HT-29 (cell line): ENCODE data around the gene SUSD5. TPM values are rescaled to one million over a fixed set of nuclear protein-coding genes. Genes with fewer than 3 reads are reported as not detected.
"Not testable (repeated sequence)": the region's sequence is repeated elsewhere in the genome, so short reads cannot be mapped to it uniquely, and the experiment has no call there.

Source experiments
- DNase-seq: peaks from one replicate; pipeline ENCODE4 v3.0.0-alpha.2; 2015; ENCODE audit warnings: low spot score
- small RNA-seq: library from RNA; depleted of rRNA; stranded (forward); fragments of <200 nt; gene quantifications from one replicate; pipeline ENCODE3, GENCODE V24; 2014
- total RNA-seq: library from RNA; depleted of rRNA; stranded (reverse); fragments of >200 nt; shearing (Covaris generic); gene quantifications from 2 replicates; pipeline ENCODE4 v1.2.3, GENCODE V29; 2014; rRNA removed

Gene SUSD5
- total RNA-seq, 1 experiment from 2014 or later = 0.10 TPM

DNA sequence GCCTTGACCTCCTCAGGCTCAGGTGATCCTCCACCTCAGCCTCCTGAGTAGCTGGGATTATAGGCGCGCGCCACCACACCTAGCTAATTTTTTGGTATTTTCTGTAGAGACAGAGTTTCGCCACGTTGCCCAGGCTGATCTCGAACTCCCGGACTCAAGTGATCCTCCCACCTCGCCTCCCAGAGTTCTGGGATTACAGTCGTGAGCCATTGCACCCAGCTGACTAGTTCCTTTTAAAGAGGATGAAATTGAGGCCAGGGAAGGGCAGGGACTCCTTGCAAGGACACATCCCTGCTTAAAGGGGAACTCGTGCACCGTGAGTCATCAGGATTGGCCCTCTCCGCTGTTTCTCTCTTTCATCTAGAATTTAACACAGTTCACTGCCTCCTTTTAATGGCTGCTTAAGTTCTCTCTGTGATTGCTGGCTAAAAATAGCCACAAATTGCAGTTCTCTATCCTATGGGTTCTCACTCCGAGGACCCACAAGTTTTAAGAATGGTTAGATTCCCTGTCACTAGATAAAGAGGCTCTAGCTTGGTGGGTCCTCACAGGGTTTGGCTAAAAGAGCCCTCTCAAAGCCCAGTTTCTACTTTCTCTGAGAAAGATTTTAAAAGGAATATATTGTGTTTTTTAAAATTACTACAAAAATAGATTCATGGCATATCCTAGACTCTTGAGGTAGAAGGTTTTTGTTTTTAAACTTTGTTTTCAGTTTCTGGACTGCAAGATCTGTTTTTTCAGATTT, 103.4 kb downstream of the SUSD5 start:
- DNase-seq = no peak

DNA sequence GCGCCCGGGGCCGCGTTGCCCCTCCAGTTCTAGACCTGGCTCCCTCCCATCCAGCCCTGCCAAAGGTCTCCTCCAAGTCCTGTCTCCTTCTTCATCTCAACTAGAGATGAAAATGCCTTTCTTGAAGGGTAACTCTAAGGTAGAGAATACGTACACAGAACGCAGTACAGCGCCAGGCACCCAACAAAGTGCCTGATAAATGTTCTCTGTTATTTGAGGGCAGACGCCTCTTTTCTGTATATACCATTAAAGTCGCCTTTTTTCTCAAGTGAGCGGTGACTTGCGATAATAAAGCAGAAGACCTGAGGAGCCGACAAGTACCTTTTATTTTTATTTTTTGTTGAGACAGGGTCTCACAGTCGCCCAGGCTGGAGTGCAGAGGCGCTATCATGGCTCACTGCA, 104.0 kb downstream of the SUSD5 start:
- DNase-seq = no peak

DNA sequence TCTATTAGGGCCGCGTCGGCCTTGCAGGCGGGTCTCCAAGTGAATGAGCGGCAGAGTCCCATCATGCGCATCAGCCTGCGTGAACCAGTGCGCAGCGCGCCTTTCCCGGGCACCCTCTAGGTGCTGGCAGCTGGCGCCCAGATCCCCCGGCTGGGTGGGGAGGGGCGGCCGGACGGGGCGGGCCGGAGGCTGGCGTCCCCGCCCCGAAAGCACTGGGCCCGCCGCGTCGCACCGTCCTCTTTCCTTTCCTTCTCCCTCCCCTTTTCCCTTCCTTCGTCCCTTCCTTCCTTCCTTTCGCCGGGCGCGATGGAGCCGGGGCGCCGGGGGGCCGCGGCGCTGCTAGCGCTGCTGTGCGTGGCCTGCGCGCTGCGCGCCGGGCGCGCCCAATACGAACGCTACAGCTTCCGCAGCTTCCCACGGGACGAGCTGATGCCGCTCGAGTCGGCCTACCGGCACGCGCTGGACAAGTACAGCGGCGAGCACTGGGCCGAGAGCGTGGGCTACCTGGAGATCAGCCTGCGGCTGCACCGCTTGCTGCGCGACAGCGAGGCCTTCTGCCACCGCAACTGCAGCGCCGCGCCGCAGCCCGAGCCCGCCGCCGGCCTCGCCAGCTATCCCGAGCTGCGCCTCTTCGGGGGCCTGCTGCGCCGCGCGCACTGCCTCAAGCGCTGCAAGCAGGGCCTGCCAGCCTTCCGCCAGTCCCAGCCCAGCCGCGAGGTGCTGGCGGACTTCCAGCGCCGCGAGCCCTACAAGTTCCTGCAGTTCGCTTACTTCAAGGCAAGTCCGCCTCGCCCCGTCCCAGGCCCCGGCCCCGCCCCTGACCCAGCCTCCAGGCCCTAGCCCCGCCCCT, 104.6 kb downstream of the SUSD5 start, which contains the start of gene CRTAP:
TSS of gene CRTAP (plus strand) at position 243 of the 850 bp plus-strand sequence. CDS start at position 307, 64 bp downstream.
- peak; percentile 84 for DNase-seq

DNA sequence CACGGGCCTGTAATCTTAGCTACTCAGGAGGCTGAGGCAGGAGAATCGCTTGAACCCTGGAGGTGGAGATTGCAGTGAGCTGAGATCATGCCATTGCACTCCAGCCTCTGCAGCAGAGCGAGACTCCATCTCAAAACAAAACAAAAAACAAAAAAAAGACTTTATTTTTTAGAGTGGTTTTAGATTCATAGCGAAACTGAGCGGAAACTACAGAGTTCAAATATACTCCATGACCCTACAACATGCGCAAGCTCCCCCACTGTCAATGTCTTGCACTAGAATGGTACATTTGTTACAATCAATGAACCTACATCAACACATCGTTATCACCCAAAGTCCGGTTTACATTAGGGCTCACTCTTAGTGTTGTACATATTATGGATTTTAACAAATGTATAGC, 107.0 kb downstream of the SUSD5 start:
- DNase-seq = no peak

DNA sequence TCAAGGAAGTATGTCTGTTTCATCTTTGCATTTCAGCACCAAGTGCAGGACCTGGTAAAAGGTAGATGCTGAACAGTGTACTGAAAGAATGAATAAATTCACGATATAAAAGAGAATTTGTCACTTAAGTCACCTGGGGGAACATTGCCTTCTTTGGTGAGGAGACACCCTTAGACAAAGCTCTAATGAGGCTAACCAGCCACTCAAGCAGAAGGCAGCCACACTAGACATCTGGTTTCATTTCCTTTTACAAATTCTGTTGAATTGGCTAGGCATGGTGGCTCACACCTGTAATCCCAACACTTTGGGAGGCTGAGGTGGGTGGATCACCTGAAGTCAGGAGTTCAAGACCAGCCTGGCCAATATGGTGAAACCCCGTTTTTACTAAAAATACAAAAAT, 111.8 kb downstream of the SUSD5 start:
- not testable (repeated sequence) for DNase-seq

DNA sequence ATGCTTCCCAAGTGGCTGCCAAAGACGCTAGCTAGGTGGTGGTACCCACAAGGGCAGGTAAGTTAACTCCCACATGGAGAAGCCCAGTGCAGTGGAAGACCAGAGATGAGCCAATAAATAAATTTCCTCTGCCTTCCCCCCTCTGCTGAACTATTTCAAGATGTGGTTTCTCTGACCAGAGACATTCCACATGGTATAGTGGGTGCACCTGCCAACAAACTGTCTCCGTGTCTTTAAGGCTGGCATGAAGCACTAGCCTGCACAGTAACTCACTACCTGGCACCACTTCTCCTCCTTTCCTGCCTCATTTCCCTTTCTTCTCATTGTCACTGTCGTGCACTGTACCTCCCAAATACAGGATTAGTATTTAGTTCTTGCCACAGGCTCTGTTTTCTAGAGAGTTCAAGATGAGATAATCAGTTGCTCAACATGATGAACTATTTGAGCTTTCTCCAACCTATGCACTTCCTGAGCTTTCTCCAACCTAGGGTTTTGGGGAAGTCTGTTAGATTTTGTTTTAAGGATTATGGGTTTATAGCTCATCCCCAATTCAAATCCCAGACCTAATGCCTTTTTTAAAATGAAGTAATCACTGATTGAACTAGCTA, 113.2 kb downstream of the SUSD5 start:
- DNase-seq = no peak

DNA sequence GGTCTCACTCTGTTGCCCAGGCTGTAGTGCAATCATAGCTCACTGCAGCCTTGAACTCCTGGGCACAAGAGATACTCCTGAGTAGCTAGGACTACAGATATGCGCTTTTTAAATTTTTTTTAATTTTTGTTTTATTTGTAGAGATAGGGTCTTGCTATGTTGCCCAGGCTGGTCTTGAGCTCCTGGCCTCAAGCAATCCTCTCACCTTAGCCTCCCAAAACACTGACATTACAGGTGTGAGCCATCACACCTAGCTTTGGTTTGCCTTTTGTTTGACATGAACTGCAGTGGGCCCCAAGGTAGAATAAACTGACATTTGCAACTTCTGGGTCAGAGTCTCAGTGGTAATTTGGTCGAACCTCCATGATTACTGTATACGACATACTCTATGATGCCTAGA, 113.8 kb downstream of the SUSD5 start:
- DNase-seq = no peak

DNA sequence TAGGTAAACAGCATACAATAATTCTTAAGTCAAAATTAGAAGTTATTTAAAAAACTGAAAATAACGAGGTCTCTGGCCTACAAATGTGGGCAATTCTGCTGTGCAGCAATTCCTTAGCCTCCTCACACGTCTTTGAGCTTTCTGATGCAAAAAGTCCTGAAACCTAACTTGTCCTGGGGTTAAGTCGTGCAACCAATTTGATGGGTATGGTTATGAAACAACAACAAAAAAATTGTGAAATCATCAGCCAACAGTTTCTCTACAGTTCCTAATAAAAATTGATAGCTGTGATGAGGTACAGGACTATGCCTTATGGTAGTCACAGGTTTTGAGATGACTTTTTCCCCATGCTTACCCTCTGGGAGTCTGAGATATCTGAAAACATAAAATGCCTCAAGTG, 115.1 kb downstream of the SUSD5 start:
- no peak for DNase-seq

DNA sequence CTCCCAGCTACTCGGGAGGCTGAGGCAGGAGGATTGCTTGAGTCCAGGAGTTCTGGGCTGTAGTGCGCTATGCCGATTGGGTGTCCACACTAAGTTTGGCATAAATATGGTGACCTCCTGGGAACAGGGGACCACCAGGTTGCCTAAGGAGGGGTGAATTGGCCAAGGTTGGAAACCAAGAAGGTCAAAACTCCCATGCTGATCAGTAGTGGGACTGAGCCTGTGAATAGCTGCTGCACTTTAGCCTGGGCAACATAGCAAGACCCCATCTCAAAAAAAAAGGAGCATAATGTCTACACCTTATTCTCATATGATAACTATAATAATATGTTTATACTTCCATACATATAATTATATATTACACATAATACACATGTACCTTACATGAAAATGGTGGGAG, 115.6 kb downstream of the SUSD5 start:
- no peak for DNase-seq

DNA sequence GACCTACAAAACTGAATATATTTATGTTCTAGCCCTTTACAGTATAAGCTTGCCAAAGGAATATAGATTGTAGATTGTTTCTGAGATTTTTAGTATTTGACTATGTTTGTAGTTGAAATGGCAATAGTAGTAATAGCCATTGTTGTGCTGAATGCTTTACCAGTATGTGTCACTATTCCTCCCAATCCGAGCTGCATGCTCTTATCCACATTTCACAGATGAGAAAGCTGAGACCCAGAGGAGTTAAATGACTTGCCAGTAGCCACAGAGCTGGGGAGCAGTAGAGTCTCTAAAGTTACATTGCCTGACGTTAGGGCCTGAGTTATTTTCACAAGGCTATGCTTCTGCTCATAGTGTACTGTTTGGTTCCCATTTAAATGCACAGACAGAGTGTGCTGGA, 118.4 kb downstream of the SUSD5 start:
- no peak for DNase-seq

Small RNA genes within 50 kb of the gene (small RNA-seq; reads per million reads assigned to genes)
- gene AC123900.1 = not detected
- not detected for gene RN7SL296P

Other genes with a start within 250 kb of the SUSD5 start
- 30.0 and 31.1 TPM in 2 replicates for gene GLB1, start 121.7 kb downstream of the SUSD5 start, total RNA-seq
- 3.1 and 3.8 TPM in 2 replicates for gene TMPPE, start 121.7 kb downstream of the SUSD5 start, total RNA-seq
- 24.4 and 36.0 TPM in 2 replicates for gene CRTAP, start 104.8 kb downstream of the SUSD5 start, total RNA-seq
- gene FBXL2, start 58.6 kb upstream of the SUSD5 start, total RNA-seq = not detected in 2 replicates
- gene UBP1, start 221.6 kb upstream of the SUSD5 start, total RNA-seq = 23.7 and 23.8 TPM in 2 replicates